Endothelial cell of hepatic sinusoid (primary cell): Measurements from ENCODE around the gene ADCY6.

Experiments
- in situ Hi-C: cut with HindIII; loops from 2 replicates; pipeline ENCODE4 v1.10.0; 2017; ENCODE audit warnings: low sequenced_read_pairs

ADCY6 gene

DNA sequence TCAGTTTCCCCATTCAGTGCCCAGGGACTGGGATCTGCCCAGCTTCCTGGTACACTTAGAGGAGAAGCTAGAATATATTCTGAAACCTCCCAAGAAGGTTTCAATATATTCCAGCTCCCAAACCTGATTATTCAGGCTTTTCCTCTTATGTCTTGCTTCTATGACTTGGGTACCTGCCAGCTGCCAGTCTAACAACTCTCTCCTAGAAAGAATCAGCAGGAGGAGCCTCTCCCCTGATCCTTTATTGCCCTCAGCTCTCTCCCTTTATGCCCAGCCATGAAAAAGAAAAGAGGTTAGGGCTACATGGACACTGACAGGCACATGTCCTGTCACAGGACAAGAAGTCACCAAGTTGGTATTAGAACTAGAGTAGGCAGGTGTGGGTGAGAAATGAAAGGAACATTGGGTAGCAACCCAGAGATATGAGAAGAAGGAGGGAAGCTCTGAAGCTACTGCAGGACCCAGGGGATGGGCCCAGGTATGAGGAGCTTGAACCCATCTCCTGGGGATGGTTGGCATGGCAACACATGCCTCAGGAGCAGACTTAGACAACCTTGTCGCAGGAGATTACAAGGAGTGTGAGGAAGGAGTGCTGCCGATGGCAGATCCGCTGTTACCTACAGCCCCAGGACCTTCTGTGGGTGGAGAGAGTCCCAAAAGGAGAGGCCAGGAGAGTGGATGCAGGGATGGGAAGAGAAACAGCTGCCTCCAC is 27.4 kb upstream of the ADCY6 start:
- in situ Hi-C loops: no loop called here

DNA sequence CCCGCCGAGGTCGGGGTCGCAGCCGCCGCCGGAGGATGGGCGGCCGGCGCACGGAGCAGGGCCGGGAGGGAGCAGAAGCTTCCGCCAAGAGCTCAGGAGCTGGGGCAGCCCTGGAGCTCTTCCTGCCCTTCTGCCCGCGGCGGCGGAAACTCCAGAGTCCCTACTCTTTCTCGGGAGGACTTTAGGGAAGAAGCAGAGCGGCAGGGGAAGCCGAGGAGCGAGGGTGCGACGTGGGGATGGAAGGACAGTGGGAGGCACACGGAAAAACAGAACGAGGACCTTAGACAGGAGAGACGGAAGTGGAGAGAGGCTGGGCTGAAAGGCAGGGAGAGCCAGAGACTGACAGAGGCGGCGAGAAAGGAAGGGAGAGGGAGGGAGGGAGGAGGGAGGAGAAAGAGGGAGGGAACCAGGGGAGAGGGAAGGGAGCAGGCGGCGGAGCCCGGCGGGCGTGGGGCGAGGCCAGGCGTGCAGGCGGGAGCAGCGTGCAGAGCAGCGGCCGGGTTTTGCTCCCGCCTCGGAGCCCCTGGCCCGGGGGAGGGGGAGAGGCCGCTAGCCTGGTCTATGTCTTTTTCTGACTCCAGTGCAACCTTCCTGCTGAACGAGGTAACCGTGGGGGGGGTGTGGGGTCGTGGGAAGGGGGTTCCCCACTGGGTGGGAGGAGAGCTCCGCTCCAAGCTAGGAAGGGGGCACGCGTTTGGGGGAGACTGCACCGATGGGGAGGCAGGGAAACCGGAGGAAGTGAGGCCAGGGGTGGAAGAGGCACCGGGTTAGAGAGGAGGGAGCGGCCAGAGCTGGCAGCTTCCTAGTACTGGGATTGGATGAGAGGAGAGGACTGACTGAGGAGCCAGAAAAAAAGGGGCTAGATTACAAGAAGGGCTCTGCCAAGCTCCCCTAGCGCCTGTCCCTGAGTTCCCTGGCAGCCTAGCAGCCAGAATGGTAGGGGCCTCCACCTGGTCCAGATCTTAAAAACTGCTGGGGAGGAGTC is 26.5 kb upstream of the ADCY6 start:
- in situ Hi-C loops: no loop called here

DNA sequence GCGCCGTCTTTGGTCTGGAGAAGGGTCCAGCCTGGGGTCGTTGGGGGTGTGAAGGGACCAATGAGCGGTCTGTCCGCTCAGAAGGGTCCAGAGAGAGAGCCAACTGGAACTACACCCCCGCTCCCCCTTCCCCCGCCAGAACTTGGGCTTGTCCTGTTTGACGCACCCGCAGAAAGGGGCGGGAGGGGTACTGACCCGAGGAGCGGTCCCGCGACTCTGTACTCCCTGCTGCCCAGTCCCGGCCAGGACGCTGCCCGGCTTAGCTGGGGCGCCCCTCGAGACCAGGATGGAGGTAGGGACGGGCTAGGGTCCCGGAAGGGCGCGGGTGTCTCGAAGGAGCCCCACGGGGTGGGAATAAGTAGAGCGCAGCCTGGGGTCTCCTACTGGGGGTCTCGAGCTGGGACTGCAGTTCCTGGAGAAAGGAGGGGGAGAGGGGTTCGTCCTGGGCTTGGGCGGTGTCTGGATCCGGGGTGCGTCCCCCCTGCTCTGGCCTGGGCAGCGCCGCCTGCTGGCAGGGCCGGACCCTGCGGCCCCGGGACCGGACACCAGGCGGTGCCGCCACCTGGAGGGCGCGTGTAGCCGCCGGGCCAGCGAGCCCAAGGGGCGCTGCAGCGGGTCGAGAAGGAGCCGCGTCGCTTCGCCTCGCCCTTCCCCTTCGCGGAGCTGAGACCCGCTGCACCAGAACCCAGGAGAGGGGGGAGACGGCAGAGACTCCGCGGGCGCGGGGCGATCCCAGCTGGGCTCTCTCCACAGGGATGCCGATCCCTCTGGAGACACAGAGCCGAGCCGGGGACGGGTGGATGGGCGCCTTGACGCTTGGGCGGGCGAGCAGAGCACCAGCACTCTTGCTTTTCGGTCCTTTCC is 25.6 kb upstream of the ADCY6 start:
- in situ Hi-C loops: no loop called here

DNA sequence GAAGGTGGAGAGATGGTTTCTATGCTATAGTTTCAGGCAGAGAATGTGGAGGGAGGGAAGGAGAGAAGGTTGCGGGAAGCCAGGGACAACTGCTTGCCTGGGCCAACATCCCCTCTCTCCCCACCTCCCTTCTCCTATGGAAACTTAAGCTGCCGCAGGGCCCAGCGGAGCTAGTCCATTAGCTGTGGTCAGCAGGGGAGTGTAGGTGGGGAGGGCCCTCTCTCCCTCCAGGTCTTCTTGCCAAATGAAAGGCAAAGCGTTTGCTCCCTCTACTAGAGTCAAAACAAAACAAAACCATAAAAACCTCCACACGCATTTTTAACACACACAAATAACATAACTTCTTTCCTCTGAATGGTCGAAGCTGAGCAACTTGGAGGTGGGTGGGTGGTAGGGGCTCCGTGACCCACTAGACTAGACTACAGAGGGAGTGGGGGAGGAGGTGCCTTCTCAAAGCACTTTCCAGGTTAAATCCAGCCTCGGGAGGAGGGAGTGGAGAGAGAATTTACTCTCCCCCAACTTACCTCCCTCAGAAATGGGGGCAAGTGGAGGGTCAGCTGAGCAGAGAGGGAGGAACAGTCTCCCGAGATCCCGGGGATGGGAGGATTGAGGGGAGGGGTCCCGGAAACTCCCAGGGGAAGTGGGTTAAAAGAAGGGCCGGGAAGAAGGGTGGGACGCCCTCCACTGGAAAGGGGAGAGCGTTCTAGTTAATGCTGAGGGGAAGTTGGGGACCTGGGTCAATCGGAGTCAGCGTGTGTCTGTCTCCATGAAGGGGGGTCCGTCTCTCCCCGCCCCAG is 24.8 kb upstream of the ADCY6 start:
- in situ Hi-C loops: no loop called here

DNA sequence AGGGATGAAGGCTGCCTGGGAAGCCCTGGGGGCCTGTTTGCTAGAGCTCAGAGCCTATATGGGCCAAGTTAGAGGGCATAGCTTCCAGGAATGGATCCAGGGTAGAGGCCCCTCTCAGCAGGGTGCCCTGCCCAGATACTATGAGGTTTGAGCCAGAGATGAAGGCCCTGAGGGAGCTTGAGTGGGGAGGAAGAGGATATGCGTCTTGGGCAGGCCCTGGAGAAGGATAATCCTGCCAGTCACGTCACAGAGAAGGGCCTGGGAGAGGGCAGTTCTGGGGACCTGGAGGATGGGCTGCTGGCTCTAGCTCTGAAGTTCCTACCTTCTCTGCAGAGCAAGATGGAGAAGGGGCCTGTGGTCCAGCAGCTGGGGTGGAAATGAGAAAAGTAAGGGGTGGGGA is 23.5 kb upstream of the ADCY6 start:
- in situ Hi-C loops: no loop called here

DNA sequence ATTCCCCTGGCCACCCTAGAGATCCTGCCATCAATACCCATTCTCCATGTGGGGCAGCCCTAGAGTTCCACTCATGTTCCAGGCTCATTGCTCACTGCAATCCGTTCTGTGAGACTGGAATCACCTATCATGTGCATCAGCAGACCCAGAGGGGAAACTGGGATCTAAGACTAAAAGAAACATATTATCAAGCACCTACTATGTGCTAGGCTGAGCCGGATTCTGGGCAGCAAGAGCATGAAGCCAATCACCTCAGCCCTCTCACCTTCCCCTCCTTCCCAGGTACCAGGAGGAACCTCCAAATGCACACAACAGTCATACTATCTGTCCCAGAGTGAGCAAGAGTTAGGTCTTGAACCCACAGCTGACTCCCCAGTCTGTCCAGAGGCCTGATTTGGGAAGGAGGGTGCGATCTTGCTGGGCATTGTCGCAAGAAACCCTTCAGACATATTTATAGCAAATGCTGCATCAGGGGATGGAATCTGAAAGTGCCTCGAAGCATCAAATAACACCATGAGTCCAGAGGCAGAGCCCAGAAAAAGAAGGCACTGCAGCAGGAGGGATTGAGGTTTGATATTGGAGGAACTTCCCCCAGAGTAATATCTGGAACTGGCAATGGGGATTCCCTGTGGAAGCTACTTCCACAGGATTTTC is 22.7 kb upstream of the ADCY6 start:
- in situ Hi-C loops: no loop called here

DNA sequence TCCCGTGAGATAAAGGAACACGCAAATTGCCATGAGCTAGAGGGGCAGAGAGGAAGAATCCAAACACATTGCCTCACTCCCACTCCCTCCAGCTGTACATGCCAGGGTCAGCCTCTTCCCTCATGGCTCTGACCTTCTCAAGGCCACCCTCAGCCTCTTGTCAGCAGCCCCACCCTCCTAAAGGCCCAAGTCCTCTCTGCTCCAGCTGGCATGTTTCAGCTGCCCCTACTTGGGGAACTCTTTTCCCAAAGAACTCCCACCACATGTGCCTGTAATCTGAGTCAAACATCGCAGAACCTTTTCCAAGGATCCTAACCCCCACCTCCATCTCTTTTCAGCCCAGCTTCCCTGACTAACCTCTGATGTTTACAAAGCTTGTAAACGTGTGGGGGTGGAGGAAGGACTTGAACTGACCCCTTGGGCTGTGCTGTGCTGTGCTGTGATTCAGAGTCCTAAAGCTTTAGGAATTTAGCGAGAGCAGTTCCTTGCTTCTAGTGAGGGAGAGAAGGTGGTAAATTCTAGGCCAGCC is 22.1 kb upstream of the ADCY6 start:
- in situ Hi-C loops: no loop called here

DNA sequence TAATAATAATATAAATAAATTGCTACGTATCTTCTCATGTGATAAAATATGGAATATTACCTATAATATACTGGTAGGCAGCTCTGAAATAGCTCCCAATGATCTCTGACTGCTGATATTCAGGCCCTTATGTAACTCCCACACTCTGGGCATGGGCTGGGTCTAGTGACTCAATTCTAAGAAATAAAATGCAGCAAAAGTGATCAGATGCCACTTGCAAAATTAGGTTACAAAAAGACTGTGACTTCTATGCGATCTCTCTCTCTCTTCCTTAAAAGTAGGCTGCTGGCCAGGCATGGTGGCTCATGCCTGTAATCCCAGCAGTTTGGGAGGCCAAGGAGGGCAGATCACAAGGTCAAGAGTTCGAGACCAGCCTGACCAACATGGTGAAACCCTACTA is 19.1 kb upstream of the ADCY6 start:
- in situ Hi-C loops: no loop called here

DNA sequence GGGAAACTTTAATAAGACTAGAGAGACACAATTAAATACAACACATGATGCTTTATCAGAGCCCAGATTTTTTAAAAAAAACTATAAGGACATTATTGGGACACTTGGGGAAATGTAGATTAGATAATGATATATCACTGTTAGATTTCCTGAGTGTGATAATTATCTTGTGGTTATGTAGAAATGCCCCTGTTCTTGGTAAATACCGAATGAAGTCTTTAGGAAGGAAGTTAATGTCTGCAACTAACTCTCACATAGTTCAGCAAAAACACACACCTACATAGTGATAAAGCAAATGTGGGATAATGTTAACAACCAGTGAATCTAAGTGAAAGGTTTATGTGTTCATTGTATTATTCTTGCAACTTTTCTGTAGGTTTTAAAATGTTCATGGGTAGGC is 14.8 kb upstream of the ADCY6 start:
- in situ Hi-C loops: no loop called here

DNA sequence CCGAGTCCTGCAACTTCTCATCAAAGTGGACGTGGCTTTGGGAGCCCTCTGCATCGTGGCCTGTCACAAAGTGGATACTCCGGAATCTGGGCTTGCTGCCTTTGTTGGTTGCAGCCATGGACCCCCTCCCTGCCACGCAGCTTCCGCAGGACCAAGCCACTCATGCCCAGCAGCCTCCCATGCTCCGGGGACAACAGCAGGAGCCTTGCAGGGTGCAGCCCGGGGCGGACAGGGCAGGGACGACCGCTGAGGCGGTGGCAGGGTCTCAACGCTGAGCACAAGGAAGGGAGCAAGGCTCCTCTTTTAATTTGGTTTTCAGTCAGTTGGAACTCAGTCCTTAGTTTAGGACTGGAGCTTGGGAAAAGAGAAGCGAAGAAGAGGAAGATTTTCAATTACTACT is 12.1 kb upstream of the ADCY6 start:
- in situ Hi-C loops: no loop called here

DNA sequence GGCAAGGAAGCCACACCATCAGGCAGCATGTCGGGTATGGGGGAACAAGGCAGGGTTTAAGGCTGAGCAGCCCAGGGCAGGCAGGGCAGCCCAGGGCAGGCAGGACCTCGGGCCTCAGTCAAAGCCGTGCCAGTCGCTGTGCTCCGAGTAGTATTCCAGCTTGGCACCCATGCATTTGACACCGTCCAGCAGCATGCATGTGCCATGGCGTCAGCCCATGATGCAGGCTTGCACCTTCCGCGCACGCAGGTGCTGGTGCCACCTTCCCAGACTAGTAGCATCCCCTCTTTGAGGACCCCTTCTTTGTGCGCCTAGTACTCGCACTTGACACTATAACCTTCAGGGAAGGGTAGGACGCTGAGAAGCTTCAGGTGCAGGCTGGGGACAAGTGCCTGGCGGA is 11.6 kb upstream of the ADCY6 start:
- in situ Hi-C loops: no loop called here

DNA sequence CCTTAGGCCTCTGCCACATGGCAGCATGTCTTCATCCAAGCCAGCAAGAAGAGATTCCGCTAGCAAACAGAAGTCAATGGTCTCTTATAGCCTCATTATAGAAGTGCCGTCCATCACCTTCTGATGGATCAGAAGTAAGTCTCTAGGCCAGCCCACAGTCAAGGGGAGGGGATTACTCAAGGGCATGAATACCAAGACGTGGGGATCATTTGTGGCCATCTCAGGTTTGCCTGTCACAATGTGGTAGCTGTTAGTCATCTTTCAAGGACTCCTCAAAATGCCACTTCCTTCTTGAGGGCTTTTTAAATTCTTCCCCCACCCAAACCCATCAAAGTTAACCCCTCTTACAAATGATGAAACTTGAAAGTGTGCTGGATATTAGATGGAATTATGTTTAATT is 8.1 kb upstream of the ADCY6 start:
- in situ Hi-C loops: no loop called here

DNA sequence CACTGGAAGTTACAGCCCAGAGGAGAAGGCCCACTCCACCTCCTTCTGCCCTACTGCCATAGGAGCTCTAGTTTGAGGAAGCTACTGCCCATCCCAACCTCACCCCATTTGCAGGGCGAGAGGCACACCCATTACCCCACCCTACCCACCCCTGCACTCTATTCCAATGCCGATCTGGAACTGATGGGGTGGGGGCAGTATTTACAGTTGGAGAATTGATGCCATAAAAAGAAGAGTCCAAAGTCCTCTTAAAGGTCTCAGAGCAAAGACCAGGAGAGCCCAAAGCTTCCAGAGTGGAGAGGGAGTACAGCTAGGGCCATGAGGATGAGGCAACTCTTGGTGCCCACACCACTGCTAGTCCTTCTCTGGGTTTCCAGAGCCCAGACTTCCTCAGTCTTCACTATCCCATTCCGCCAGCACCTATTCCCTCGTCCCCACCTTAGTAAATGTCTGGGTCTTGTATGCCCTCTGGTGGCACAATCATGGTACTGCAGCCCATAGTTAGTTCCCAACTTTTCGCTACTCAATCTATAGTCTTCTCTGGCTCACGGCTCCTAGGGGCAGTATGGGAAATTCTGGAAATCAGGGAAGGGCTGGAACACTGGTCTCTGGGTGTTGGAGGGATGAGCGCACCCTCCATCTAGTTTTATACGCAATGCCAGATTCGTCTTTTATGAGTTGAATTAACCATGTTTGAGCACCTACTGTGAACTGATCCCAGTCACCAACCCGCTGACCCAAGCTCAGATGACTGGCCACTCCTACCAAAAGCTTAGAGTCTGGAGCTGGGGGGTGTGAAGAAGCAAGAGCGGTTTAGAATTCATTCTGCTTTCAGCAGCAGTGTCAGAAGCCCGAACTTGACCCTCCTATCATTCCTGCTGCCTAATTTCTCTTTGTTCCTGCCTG is 6.9 kb upstream of the ADCY6 start:
- in situ Hi-C loops: no loop called here

DNA sequence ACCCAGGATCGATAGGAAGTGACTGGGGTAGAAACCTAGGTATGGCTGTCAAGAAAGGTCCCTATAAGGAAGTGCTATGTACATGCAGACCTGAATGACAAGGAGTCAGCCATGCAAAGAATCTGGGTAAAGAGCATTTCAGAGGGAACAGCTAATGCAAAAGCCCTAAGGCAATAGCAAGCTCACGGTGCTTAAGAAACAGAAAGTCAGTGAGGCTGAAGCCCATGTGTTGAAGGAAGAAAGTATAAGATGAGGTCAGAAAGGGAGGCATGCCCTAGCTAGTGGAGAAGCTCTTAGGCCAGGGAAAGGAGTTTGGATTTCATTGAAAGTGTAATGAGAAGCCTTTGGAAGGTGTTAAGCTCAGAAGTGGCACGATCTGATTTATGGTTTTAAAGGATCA is 6.0 kb upstream of the ADCY6 start:
- in situ Hi-C loops: loop anchor here (5.0 kb wide), 2 partner anchors 43 to 68 kb away; a partner anchor contains a TSS

DNA sequence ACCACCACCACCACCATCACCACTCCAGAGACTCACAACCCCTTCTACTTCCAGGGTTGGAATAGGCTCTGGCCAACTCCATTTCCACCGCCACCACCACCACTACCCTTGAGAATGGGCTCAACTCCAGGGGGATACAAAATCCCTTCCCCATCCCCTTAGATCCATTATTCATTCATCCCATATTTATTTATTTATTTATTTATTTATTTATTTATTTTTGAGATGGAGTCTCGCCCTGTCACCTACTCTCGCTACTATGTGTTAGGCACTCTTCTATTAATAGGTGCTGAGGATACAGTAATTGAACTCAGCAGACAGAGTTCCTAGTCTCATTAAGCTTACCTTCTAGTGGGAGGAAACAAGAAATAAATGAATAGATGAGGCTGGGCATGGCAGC is 4.8 kb upstream of the ADCY6 start:
- in situ Hi-C loops: loop anchor here (5.0 kb wide), 2 partner anchors 41 to 66 kb away; a partner anchor contains a TSS

DNA sequence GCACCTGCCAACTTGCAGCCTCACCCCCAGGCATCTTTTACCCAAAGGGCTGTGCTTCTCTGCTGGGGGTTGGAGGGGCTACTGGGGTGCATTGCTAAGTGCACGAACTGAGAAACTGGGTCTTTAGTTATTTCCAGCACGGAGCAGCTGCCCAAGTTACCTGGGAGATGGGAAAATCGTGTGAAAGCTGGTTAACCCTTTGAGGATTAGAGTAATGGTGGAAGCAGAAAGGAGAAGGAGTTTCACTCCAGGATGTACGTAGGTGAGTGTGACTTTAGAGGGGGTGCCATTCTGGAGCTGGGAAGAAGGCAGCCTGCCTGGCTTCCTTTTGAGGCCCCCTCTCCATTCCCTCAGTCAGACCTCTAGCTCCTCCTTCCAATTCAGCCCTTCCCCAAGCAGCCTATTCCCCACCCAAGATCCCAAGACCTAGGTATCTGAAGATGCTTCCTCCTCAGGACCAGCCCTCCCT is 1.0 kb upstream of the ADCY6 start:
- in situ Hi-C loops: loop anchor here (5.0 kb wide), 2 partner anchors 38 to 63 kb away; a partner anchor contains a TSS

DNA sequence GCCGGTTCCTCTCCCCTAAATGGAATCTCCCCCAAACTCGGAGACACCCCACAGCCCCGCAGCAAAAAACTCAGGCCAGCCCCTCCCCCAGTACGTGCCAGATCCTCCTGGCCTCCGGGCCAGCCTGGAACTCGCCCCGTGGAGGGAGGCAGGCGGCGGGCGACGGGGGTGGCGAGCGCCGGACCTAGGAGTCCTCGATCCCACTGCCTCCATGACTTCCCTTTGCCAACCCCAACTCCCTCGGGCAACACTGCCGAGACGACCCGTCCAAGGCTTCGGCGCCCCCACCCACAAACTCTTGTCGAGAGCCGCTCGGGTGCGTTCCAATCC is 400 bp downstream of the ADCY6 start:
- in situ Hi-C loops: no loop called here

DNA sequence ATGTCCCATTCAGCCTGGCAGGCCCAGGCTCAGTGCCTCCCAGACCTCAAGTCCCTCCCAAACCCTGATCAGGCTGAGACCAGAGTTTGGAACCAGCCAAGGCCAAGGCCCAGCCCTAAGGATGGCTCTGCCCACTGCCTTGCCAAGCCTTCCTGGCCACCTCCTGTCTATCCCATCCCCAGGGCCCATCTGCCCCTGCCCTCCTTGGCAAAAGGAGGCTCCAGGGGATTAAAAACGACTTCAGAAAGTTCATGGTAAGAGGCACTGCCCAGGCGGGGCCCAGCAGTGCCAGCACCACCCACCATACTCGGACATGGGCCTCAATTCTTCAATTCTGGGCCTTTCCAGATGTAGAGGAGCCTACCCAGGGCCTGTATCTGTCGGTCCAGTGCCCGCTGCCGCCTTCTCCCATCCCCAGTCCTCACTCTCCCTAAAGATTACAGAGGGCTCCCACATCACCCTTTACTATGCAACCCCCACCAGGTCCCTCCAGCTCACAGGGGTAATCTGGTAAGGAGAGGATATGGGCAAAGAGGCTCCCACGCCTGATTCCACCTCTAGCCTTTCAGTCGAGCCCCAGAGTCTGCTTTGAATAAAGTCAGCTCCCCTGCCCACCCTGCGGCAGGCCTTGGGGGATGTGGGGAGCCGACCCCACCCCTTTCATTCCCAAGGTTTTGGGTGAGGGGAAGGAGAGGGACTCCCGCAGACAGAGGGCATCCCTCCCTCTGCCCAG is 932 bp downstream of the ADCY6 start:
- in situ Hi-C loops: no loop called here
